ENCODE data around the gene TNFRSF1B. TPM values are rescaled to one million over a fixed set of nuclear protein-coding genes. Genes with fewer than 3 reads are reported as not detected.

The TNFRSF1B gene
- total and polyA plus RNA-seq, 2 of the 8 experiments (the other 6 are each of a cell fraction or from before 2014, with no cell fraction given): 1.7 to 2.9 TPM

GRCh38 chr1:12185918-12186678 is 19.3 kb downstream of the TNFRSF1B start (continued):
- TF ChIP-seq, protein P1, sequence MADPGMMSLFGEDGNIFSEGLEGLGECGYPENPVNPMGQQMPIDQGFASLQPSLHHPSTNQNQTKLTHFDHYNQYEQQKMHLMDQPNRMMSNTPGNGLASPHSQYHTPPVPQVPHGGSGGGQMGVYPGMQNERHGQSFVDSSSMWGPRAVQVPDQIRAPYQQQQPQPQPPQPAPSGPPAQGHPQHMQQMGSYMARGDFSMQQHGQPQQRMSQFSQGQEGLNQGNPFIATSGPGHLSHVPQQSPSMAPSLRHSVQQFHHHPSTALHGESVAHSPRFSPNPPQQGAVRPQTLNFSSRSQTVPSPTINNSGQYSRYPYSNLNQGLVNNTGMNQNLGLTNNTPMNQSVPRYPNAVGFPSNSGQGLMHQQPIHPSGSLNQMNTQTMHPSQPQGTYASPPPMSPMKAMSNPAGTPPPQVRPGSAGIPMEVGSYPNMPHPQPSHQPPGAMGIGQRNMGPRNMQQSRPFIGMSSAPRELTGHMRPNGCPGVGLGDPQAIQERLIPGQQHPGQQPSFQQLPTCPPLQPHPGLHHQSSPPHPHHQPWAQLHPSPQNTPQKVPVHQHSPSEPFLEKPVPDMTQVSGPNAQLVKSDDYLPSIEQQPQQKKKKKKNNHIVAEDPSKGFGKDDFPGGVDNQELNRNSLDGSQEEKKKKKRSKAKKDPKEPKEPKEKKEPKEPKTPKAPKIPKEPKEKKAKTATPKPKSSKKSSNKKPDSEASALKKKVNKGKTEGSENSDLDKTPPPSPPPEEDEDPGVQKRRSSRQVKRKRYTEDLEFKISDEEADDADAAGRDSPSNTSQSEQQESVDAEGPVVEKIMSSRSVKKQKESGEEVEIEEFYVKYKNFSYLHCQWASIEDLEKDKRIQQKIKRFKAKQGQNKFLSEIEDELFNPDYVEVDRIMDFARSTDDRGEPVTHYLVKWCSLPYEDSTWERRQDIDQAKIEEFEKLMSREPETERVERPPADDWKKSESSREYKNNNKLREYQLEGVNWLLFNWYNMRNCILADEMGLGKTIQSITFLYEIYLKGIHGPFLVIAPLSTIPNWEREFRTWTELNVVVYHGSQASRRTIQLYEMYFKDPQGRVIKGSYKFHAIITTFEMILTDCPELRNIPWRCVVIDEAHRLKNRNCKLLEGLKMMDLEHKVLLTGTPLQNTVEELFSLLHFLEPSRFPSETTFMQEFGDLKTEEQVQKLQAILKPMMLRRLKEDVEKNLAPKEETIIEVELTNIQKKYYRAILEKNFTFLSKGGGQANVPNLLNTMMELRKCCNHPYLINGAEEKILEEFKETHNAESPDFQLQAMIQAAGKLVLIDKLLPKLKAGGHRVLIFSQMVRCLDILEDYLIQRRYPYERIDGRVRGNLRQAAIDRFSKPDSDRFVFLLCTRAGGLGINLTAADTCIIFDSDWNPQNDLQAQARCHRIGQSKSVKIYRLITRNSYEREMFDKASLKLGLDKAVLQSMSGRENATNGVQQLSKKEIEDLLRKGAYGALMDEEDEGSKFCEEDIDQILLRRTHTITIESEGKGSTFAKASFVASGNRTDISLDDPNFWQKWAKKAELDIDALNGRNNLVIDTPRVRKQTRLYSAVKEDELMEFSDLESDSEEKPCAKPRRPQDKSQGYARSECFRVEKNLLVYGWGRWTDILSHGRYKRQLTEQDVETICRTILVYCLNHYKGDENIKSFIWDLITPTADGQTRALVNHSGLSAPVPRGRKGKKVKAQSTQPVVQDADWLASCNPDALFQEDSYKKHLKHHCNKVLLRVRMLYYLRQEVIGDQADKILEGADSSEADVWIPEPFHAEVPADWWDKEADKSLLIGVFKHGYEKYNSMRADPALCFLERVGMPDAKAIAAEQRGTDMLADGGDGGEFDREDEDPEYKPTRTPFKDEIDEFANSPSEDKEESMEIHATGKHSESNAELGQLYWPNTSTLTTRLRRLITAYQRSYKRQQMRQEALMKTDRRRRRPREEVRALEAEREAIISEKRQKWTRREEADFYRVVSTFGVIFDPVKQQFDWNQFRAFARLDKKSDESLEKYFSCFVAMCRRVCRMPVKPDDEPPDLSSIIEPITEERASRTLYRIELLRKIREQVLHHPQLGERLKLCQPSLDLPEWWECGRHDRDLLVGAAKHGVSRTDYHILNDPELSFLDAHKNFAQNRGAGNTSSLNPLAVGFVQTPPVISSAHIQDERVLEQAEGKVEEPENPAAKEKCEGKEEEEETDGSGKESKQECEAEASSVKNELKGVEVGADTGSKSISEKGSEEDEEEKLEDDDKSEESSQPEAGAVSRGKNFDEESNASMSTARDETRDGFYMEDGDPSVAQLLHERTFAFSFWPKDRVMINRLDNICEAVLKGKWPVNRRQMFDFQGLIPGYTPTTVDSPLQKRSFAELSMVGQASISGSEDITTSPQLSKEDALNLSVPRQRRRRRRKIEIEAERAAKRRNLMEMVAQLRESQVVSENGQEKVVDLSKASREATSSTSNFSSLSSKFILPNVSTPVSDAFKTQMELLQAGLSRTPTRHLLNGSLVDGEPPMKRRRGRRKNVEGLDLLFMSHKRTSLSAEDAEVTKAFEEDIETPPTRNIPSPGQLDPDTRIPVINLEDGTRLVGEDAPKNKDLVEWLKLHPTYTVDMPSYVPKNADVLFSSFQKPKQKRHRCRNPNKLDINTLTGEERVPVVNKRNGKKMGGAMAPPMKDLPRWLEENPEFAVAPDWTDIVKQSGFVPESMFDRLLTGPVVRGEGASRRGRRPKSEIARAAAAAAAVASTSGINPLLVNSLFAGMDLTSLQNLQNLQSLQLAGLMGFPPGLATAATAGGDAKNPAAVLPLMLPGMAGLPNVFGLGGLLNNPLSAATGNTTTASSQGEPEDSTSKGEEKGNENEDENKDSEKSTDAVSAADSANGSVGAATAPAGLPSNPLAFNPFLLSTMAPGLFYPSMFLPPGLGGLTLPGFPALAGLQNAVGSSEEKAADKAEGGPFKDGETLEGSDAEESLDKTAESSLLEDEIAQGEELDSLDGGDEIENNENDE (IDR thresholded peaks at IDR 0.05; ENCODE audit: insufficient replicate concordance, low read length): no peak

All from H1 (cell line).